Stomach smooth muscle (tissue), 2 donors: ENCODE results near the gene PGM1.

Experiments
- H3K27ac ChIP-seq: one replicate; pipeline ENCODE4 v1.7.0; 2013; ENCODE audit warnings: mild to moderate bottlenecking, low read length, inconsistent platforms
- H3K27me3 ChIP-seq, 2 donors: one replicate each; pipeline ENCODE4 v1.7.0; 2013; ENCODE audit warnings: low read length in 2 of 2; ENCODE audit not compliant: insufficient read depth in 2 of 2, control insufficient read depth in 1 of 2
- H3K36me3 ChIP-seq, 2 donors: one replicate each; pipeline ENCODE4 v1.7.0; 2013; ENCODE audit warnings: low read length in 2 of 2; ENCODE audit not compliant: control insufficient read depth in 2 of 2, insufficient read depth in 2 of 2
- H3K4me1 ChIP-seq: one replicate; pipeline ENCODE4 v1.7.0; 2013; ENCODE audit warnings: low read length; ENCODE audit not compliant: control insufficient read depth, insufficient read depth
- H3K4me3 ChIP-seq, 2 donors: one replicate each; pipeline ENCODE4 v1.7.0; 2013; ENCODE audit warnings: low read length in 2 of 2
- H3K9ac ChIP-seq, 2 donors: one replicate each; pipeline ENCODE4 v1.7.0; 2013; ENCODE audit warnings: low read length in 2 of 2, mild to moderate bottlenecking in 1 of 2
- H3K9me3 ChIP-seq, 2 donors: one replicate each; pipeline ENCODE4 v1.7.0; 2013; ENCODE audit warnings: low read length in 2 of 2; ENCODE audit not compliant: control insufficient read depth in 2 of 2
- donor health status: healthy.
- donor health status: Pancreatic carcinoma.

Gene PGM1

DNA sequence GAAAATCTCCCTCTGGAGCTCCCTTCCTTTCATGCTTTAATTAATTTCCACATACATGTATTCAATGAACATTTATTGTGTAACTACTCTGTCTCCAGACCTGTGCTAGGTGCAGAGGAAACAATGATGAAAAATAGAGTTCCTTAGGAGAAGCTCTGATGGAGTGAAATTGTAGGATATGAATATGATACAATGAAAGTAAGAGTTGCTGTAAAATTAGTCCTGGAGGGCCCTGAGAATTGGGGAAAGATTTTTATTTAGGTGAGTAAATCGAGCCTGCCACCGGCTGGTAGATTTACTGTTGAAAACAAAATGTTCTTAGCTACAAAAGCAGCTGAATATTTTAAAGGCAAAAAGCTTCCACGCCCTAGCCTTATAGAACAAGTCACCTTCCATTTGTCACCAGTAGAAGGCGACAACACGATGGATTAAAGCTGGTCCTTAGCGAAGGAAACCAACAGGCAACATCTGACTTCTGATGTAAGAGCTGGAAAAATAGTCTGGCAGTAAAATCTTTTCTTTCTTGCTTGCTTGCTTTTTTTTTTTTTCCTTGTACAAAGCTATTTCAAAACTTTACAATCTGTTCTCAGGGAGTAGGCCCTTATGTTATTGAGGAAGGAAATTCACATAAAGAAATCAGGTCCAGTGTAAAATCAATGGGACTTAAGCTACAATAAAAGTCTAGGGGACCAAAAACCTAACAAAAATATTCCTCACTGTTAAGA lies 98.7 kb downstream of the PGM1 start:
- H3K4me3 ChIP-seq = no peak overlapping the region
- no peaks in the 10 kb centered on the region for H3K36me3 ChIP-seq
- no peak overlapping the region for H3K9ac ChIP-seq
- H3K27me3 ChIP-seq = no peaks in the 10 kb centered on the region
- peaks cover 13% of the 10 kb centered on the region for H3K4me1 ChIP-seq
- no peaks in the 10 kb centered on the region for H3K9me3 ChIP-seq
- H3K27ac ChIP-seq = peak overlapping the region; percentile 53

DNA sequence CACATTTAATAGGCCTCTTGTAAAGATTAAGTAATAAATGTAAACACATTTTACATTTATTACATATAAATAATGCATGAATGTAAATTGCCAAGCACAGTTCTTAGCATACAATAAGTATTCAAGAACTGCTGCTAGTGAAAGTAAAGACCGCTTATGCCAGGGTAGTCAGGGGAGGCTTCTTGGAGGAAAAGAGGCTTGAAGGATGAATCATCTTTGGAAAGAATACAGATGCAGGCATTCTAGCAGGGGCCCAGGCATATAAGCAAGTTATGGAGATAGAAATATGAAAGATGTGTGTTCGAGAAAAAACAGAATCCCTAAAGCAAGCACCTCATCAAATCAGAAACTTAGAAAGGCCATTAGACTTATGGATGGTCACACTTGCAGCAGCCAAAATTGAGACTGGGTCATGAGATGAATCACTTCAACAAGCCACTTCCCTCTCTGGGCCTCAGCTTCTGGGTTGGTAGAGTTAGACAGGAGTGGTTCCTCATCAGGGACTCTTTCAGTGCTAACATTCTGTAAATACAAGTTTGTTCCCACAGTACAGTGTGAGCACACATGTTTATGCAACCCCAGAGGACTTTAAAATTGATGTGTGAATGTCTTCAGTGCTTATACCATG lies 100.8 kb downstream of the PGM1 start:
- no peaks in the 10 kb centered on the region for H3K27me3 ChIP-seq
- no peak overlapping the region for H3K9ac ChIP-seq
- H3K36me3 ChIP-seq = no peaks in the 10 kb centered on the region
- H3K27ac ChIP-seq = peak overlapping the region; percentile 70
- H3K9me3 ChIP-seq = no peaks in the 10 kb centered on the region
- H3K4me1 ChIP-seq = peaks cover 27% of the 10 kb centered on the region
- no peak overlapping the region for H3K4me3 ChIP-seq

DNA sequence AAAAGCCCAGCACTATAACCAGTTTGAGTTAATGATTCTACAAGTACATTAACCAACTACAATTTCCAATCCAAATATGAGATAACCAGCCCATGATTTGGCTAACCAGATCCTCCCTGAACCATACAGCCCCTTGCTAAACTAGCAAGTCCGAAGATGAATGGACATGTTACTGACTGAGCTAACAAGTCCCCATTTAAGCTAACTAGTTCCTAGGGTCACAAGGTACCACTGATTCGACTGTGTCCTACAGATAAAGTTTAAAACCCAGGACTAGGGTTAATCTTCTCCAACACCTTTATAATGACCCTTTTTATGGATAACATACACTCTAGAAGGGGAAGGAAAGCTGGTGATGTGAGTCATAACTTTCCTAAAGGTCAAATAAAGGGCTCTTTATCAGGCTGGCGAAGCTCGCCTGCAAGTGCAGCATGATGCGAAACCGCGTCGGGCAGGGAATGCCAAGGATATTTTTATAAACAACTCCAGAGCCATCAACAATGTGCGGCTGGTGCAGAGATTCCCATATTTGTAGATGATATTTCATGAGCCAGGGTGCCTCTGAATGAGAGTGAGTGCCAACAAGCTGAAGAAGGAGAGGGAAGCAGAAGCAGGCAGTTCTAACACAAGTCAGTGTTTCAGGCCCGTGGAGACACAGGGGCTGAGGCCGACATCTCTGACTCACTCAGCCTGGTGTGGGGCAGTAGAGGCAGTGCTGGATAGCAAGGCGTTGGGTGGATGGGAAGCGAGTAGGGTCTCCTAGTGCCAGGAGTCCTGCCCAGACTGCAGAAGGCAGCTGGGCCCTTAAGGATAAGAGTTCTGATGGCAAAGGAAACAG lies 105.0 kb downstream of the PGM1 start:
- peak overlapping the region; percentile 69 to 83 for H3K9ac ChIP-seq
- peak overlapping the region; percentile 98 for H3K27ac ChIP-seq

DNA sequence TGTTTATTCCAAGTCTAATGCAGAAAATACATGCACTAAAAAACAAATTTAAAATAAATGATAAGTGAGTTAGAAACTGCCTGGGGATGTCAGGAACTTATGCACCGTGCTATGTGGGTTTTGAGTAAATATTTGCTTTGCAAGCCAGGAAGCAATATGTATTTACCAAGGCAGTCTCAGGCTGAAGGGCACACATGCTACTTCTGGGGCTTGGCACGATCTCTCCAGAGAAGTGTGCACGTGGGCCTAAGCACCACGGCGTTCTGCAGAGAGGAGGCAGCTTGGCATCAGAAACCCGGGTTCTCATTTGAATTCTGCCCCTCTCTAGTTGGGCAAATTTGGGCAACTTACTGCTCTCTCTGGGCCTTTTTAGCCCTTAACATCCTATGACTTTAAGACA lies 108.0 kb downstream of the PGM1 start:
- no peaks in the 10 kb centered on the region for H3K36me3 ChIP-seq
- H3K4me1 ChIP-seq = peaks cover 34% of the 10 kb centered on the region
- no peak overlapping the region for H3K27ac ChIP-seq

More for the DNA sequence above, 105.0 kb downstream of the PGM1 start:
- Histone ChIP-seq H3K4me1 (peaks cover 34% of the 10 kb centered on the region), H3K4me3 (no peak overlapping the region), H3K9me3 (no peaks in the 10 kb centered on the region), H3K27me3 (no peaks in the 10 kb centered on the region), H3K36me3 (no peaks in the 10 kb centered on the region)

DNA sequence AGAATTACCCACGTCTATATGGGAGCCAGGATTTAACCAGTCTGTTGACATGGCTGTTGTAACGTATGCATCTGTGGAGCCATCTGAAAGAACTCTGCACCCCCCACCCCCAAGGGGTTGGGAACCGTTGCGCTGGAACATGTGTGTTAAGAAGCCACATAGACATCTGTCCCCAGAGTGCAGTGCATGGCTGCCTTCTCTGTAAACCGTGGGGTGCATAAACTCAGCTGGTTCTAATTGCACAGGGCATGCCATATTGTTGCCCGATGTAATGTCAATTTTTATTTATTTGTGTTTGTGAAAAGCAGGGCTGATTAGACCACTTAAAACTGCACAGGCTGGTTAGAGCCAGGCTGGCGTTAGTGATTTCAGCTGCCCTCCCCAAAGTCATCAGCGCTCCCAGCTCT lies 110.5 kb downstream of the PGM1 start:
- H3K36me3 ChIP-seq = no peaks in the 10 kb centered on the region
- no peaks in the 10 kb centered on the region for H3K9me3 ChIP-seq
- H3K9ac ChIP-seq = no peak overlapping the region
- no peaks in the 10 kb centered on the region for H3K27me3 ChIP-seq
- no peak overlapping the region for H3K4me3 ChIP-seq
- H3K4me1 ChIP-seq = peaks cover 23% of the 10 kb centered on the region
- no peak overlapping the region for H3K27ac ChIP-seq

More for the DNA sequence above, 108.0 kb downstream of the PGM1 start:
- Histone ChIP-seq H3K9ac (no peak overlapping the region), H3K27me3 (no peaks in the 10 kb centered on the region), H3K4me3 (no peak overlapping the region), H3K9me3 (no peaks in the 10 kb centered on the region)

DNA sequence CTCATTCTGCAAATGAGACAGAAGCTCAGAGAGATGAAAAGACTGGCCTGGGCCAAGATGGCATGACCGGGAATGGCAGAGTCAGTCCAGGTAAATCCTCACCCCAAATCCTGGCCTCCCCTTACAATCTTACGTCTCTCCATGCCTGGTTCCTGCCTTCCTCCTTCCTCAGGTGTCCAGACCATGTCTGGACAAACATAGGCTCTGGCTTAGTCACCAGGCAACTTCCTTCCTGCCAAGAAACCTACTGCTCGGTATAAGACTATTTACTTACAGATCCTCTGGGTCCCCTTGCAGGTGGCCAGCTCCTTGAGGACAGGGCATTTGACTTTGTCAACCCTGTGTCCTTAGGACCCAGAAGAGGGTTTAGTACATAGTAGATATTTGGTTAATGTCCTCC lies 111.2 kb downstream of the PGM1 start:
- H3K4me1 ChIP-seq = peaks cover 15% of the 10 kb centered on the region
- no peaks in the 10 kb centered on the region for H3K36me3 ChIP-seq
- no peak overlapping the region for H3K27ac ChIP-seq
- H3K27me3 ChIP-seq = no peaks in the 10 kb centered on the region
- H3K4me3 ChIP-seq = peak overlapping the region in 1 of 2 donors; percentile 3
- no peaks in the 10 kb centered on the region for H3K9me3 ChIP-seq
- H3K9ac ChIP-seq = no peak overlapping the region

DNA sequence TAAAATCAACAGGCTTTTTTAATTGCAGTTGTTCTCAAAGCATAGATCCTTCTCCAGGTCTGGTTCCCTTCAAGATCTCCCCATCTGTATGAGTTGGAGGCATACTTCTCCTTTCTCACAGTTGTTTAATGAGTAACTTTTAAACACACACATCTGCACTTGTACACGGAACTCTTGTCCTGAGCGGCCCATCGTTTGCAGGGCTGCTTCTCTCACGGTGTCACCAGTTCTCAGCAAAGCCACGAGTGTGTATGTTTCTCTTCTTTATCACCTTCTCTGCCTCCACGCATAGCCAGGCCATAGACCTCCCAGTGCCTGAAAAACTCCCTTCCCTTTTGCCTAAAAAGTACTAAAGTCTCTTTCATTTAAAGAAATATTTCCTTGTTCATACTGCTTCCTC lies 111.9 kb downstream of the PGM1 start:
- H3K9me3 ChIP-seq = no peaks in the 10 kb centered on the region
- no peak overlapping the region for H3K27ac ChIP-seq
- no peak overlapping the region for H3K9ac ChIP-seq
- H3K4me1 ChIP-seq = peaks cover 13% of the 10 kb centered on the region
- no peak overlapping the region for H3K4me3 ChIP-seq
- no peaks in the 10 kb centered on the region for H3K27me3 ChIP-seq
- no peaks in the 10 kb centered on the region for H3K36me3 ChIP-seq

DNA sequence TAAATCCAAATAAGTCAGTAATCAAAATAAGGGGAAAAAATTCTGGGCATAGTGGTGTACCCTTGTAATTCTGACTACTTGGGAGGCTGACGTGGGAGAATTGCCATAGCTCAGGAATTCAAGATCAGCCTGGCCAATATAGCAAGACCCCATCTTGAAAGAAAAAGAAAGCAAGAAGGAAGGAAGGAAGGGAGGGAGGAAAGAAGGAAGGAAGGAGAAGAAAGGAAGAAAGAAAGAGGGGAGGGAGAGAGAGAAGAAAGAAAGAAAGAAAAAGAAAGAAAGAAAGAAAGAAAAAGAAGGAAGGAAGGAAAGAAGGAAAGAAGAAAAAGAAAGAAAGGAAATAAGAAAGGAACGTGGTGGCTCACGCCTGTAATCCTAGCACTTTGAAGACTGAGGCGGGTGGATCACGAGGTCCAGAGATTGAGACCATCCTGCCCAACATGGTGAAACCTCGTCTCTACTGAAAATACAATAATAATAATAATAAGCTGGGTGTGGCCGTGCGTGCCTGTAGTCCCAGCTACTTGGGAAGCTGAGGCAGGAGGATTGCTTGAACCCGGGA lies 116.1 kb downstream of the PGM1 start:
- Histone ChIP-seq H3K27ac (no peak overlapping the region), H3K4me3 (no peak overlapping the region), H3K9me3 (no peaks in the 10 kb centered on the region), H3K36me3 (no peaks in the 10 kb centered on the region), H3K4me1 (peaks cover 4% of the 10 kb centered on the region), H3K9ac (no peak overlapping the region), H3K27me3 (no peaks in the 10 kb centered on the region)
